Hepatic stellate cell (primary cell): ENCODE results near the gene CDH15.
"Not testable (repeated sequence)": the region's sequence is repeated elsewhere in the genome, so short reads cannot be mapped to it uniquely, and the experiment has no call there.

Source experiments
- DNase-seq: peaks from one replicate; pipeline ENCODE4 v3.0.0; 2011; ENCODE audit warnings: low spot score

CDH15 gene

GRCh38 chr16:89187770-89188392, 16.3 kb downstream of the CDH15 start:
- peak; percentile 68 for DNase-seq

- not testable (repeated sequence) for DNase-seq
These were observed 17.2 kb downstream of the CDH15 start for GRCh38 chr16:89188471-89189357.

- DNase-seq = no peak
These were observed 17.9 kb downstream of the CDH15 start for GRCh38 chr16:89189358-89190025.

- DNase-seq = no peak
These were observed 18.8 kb downstream of the CDH15 start for GRCh38 chr16:89190150-89190958.

- DNase-seq = no peak
These were observed 19.7 kb downstream of the CDH15 start for GRCh38 chr16:89191033-89191900.

GRCh38 chr16:89191901-89192185, 20.3 kb downstream of the CDH15 start:
- DNase-seq = no peak

- peak; percentile 73 for DNase-seq
These were observed 20.8 kb downstream of the CDH15 start for GRCh38 chr16:89192186-89192955.

- DNase-seq = peak; percentile 60
These were observed 21.5 kb downstream of the CDH15 start for GRCh38 chr16:89192956-89193575.

GRCh38 chr16:89193576-89194293, 22.2 kb downstream of the CDH15 start:
- no peak for DNase-seq

- no peak for DNase-seq
These were observed 23.1 kb downstream of the CDH15 start for GRCh38 chr16:89194340-89195311.

GRCh38 chr16:89195521-89196171, 24.1 kb downstream of the CDH15 start:
- no peak for DNase-seq

- DNase-seq = no peak
These were observed 25.6 kb downstream of the CDH15 start for GRCh38 chr16:89197033-89197632.

- DNase-seq = no peak
These were observed 26.3 kb downstream of the CDH15 start for GRCh38 chr16:89197633-89198416.

GRCh38 chr16:89198417-89199240, 27.1 kb downstream of the CDH15 start:
- peak; percentile 6 for DNase-seq
